ENCODE measurements around the gene RCAN1. TPM values are rescaled to one million over a fixed set of nuclear protein-coding genes. Genes with fewer than 3 reads are reported as not detected.

RCAN1 gene
- polyA plus RNA-seq (ENCODE audit: low read depth in 6 of 6) = 10 to 100 TPM in 5 of 6 donors, 1 to 10 TPM in 1; 8.4 to 16.8 (median 12.1) TPM

GRCh38 chr21:34614628-34615486 is at the start of gene RCAN1:
Gene RCAN1 (minus strand): TSS chr21:34615113. CDS start chr21:34615011, 102 bp downstream.
- Mint-ChIP-seq H3K4me1 (peaks cover 17 to 25% (median 21%) of the 10 kb centered on the region in 3 donors), H3K27me3 (peaks cover 0 to 8% (median 0%) of the 10 kb centered on the region in 3 donors), H3K27ac (peak within 1 kb of the TSS in 3 of 6 donors; percentile 87 to 90 (median 88)), H3K4me3 (peak within 1 kb of the TSS; percentile 77 to 94 (median 88)), H3K36me3 (no peaks in the 10 kb centered on the region), H3K9me3 (peaks cover 0 to 2% (median 0%) of the 10 kb centered on the region in 7 donors)
- ATAC-seq (ENCODE audit: low read depth in 2 of 2) (peak; percentile 95 to 97), DNase-seq (peak; percentile 89)

DNA sequence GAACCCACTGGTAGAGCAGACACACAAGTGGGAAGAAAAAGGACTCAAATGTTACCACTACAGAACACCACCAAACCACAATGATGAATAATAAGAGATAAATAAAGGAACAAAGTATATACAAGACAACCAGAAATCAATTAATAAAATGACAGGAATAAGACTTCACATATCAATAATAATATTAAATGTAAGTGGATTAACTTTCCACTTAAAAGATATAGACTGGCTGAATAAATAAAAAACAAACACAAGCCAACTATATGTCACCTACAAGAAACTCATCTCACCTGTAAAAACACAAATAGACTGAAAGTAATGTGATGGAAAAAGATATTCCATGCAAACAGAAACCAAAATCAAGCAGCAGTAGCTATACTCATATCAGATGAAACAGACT is 46.9 kb upstream of the RCAN1 start:
- Mint-ChIP-seq H3K27me3 (peaks cover 41 to 65% (median 56%) of the 10 kb centered on the region in 3 donors), H3K9me3 (peaks cover 19 to 35% (median 32%) of the 10 kb centered on the region in 7 donors), H3K27ac (no peak overlapping the region), H3K4me3 (no peak overlapping the region), H3K4me1 (no peaks in the 10 kb centered on the region), H3K36me3 (peaks cover 16 to 32% of the 10 kb centered on the region in 2 donors)
- ATAC-seq (ENCODE audit: low read depth in 2 of 2) (no peak), DNase-seq (no peak)

- Mint-ChIP-seq H3K36me3 (peaks cover 20 to 21% of the 10 kb centered on the region in 2 donors), H3K9me3 (peaks cover 3 to 39% (median 20%) of the 10 kb centered on the region in 7 donors), H3K27ac (no peak overlapping the region), H3K27me3 (peaks cover 39 to 52% (median 41%) of the 10 kb centered on the region in 3 donors), H3K4me3 (no peak overlapping the region), H3K4me1 (peaks cover 0 to 5% (median 0%) of the 10 kb centered on the region in 3 donors)
- no peak for DNase-seq
- ATAC-seq (ENCODE audit: low read depth in 2 of 2) = no peak
Measured at GRCh38 chr21:34653522-34653921, 38.6 kb upstream of the RCAN1 start.

DNA sequence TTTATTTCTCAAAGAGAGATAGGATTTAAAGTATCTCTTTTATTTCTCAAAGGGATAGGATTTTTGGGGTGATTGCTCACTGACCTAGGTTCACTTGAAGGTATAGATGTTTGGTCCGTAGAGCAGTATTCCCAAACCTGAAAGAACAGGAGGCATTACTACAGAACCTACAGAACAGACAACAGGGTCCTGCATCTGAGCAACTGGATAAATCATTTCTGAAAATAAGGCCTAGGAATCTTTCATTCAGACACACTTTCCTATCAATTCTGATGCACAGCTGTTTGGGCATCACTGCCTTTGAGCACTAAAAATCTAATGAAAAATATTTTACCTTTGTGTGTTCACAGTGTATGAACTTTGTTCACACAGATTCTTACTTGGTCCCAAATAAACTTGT is 36.7 kb upstream of the RCAN1 start:
- DNase-seq (no peak), ATAC-seq (ENCODE audit: low read depth in 2 of 2) (no peak)
- Mint-ChIP-seq H3K9me3 (peaks cover 3 to 39% (median 20%) of the 10 kb centered on the region in 7 donors), H3K36me3 (peaks cover 20 to 21% of the 10 kb centered on the region in 2 donors), H3K27me3 (peaks cover 30 to 52% (median 36%) of the 10 kb centered on the region in 3 donors), H3K4me3 (no peak overlapping the region), H3K27ac (no peak overlapping the region), H3K4me1 (peaks cover 0 to 5% (median 0%) of the 10 kb centered on the region in 3 donors)

- ATAC-seq (ENCODE audit: low read depth in 2 of 2) (no peak), DNase-seq (no peak)
- Mint-ChIP-seq H3K4me1 (peaks cover 0 to 5% (median 0%) of the 10 kb centered on the region in 3 donors), H3K36me3 (peaks cover 20 to 21% of the 10 kb centered on the region in 2 donors), H3K27me3 (peaks cover 25 to 45% (median 31%) of the 10 kb centered on the region in 3 donors), H3K9me3 (peaks cover 3 to 39% (median 20%) of the 10 kb centered on the region in 7 donors), H3K4me3 (no peak overlapping the region), H3K27ac (no peak overlapping the region)
Measured at GRCh38 chr21:34650861-34651431, 36.0 kb upstream of the RCAN1 start.

GRCh38 chr21:34649400-34649799 is 34.5 kb upstream of the RCAN1 start:
- H3K9me3 Mint-ChIP-seq = peaks cover 3 to 39% (median 20%) of the 10 kb centered on the region in 7 donors
- no peak overlapping the region for H3K27ac Mint-ChIP-seq
- DNase-seq (no peak), ATAC-seq (ENCODE audit: low read depth in 2 of 2) (no peak)
- H3K4me1 Mint-ChIP-seq = peaks cover 0 to 5% (median 0%) of the 10 kb centered on the region in 3 donors
- peaks cover 20 to 21% of the 10 kb centered on the region in 2 donors for H3K36me3 Mint-ChIP-seq
- H3K4me3 Mint-ChIP-seq = no peak overlapping the region
- H3K27me3 Mint-ChIP-seq = peaks cover 25 to 43% (median 31%) of the 10 kb centered on the region in 3 donors

DNA sequence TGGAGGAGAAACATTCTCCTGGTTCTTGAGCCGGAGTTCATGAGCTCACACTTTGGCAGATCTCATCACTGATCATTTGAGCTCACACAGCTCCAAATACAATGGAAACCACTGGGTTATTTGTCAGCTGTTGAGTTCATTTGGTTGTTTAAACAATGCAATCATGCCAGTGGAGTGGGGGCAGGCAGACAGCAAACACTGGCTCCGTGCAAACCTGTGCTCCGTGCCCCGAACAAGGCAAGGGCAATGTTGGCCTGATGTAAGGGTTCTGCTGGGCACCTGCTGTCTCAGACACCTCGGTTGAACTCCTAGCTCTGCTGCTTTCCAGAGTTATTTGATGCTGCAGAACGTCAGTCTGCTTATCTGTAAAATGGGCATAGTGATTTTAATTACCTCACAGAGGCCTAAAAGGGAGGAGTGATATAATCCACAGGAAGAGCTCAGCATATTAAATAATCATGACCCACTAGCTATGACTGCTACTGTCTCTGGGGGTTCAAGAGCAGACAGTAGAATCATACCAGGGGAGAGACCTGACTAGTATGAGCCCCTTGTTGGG is 33.9 kb upstream of the RCAN1 start:
- Mint-ChIP-seq H3K4me3 (no peak overlapping the region), H3K36me3 (peaks cover 17 to 20% of the 10 kb centered on the region in 2 donors), H3K4me1 (peaks cover 0 to 5% (median 0%) of the 10 kb centered on the region in 3 donors), H3K27me3 (peaks cover 25 to 39% (median 31%) of the 10 kb centered on the region in 3 donors), H3K9me3 (peaks cover 3 to 37% (median 20%) of the 10 kb centered on the region in 7 donors), H3K27ac (no peak overlapping the region)
- ATAC-seq (ENCODE audit: low read depth in 2 of 2) (no peak), DNase-seq (no peak)

DNA sequence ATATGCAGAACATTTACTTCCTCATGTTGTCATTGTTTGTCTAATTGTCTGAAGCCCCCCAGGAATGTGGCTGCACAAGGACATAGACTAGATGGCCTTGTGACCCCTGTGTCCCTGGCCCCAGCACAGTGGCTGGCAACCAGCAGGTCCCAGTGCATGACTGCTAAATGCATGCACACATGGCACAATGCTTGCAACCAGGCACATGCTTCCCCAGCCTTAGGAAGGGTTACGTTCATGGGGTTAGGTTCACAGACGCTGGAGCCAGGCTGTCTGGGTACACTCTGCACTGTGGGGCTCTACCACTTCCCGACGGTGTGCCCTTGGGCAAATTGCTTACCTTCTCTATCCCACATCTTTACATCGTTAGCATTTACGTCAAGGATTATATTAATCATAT is 32.6 kb upstream of the RCAN1 start:
- peaks cover 2 to 8% (median 8%) of the 10 kb centered on the region in 3 donors for H3K4me1 Mint-ChIP-seq
- DNase-seq (no peak), ATAC-seq (ENCODE audit: low read depth in 2 of 2) (no peak)
- peaks cover 19 to 26% (median 21%) of the 10 kb centered on the region in 3 donors for H3K27me3 Mint-ChIP-seq
- H3K9me3 Mint-ChIP-seq = peaks cover 0 to 25% (median 11%) of the 10 kb centered on the region in 7 donors
- peaks cover 8% of the 10 kb centered on the region in 2 donors for H3K36me3 Mint-ChIP-seq
- no peak overlapping the region for H3K4me3 Mint-ChIP-seq
- H3K27ac Mint-ChIP-seq = peak overlapping the region in 1 of 6 donors; percentile 4

GRCh38 chr21:34644825-34645224 is 29.9 kb upstream of the RCAN1 start:
- no peak for ATAC-seq (ENCODE audit: low read depth in 2 of 2)
- Mint-ChIP-seq H3K9me3 (peaks cover 0 to 4% (median 0%) of the 10 kb centered on the region in 7 donors), H3K4me1 (peaks cover 24 to 30% (median 26%) of the 10 kb centered on the region in 3 donors), H3K27ac (no peak overlapping the region), H3K36me3 (no peaks in the 10 kb centered on the region), H3K27me3 (peaks cover 16 to 26% (median 17%) of the 10 kb centered on the region in 3 donors), H3K4me3 (no peak overlapping the region)
- DNase-seq = no peak

DNA sequence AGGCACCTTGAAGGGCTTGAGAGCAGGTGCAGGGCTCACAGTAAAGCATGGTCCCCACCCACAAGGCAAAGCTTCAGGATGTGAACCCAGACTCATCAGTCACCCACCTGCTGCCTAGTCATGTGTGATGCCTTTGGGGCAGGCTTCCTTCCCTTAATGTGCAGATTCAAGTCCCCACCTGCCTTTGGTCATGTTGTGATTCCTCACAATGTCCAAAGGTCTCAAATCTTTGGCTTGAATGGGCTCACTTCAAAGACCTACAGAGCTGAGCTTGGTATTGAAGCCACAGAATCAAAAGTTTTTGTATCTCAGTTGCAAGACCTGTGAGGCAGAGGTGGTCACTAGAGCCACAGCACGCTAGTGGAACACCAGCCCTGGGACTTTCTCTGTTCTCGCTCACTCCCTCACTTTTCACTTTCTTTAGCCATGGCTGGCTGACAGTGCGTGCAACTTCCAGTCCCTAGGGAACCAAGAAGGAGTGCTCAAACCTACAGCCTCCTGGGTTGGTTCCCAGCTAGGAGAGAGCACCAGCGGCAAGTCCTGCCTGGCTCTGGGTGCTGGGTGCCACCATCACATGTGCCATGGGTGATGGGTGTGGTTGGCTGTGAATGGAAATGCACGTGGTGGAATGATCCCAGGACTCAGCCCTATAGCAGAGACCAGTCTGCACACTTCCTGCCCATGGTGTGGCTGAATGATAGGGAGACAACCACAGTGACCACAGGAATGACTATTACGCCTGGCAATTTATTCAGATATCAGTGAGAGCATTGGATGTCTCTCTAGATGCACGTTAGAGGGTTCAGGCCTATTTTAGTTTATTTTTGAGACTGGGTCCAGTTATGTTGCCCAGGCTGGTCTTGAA is 27.5 kb upstream of the RCAN1 start:
- ATAC-seq (ENCODE audit: low read depth in 2 of 2) = peak; percentile 60 to 63
- Mint-ChIP-seq H3K27ac (peak overlapping the region in 2 of 6 donors; percentile 56 to 85), H3K27me3 (peaks cover 0 to 5% (median 4%) of the 10 kb centered on the region in 3 donors), H3K4me3 (peak overlapping the region in 2 of 8 donors; percentile 12 to 54), H3K36me3 (no peaks in the 10 kb centered on the region), H3K4me1 (peaks cover 24 to 26% (median 25%) of the 10 kb centered on the region in 3 donors), H3K9me3 (no peaks in the 10 kb centered on the region)
- no peak for DNase-seq

GRCh38 chr21:34640858-34641257 is 25.9 kb upstream of the RCAN1 start:
- ATAC-seq (ENCODE audit: low read depth in 2 of 2) = no peak
- H3K4me3 Mint-ChIP-seq = no peak overlapping the region
- H3K27me3 Mint-ChIP-seq = no peaks in the 10 kb centered on the region
- no peaks in the 10 kb centered on the region for H3K36me3 Mint-ChIP-seq
- peaks cover 24 to 26% (median 25%) of the 10 kb centered on the region in 3 donors for H3K4me1 Mint-ChIP-seq
- no peak overlapping the region for H3K27ac Mint-ChIP-seq
- H3K9me3 Mint-ChIP-seq = peaks cover 0 to 1% (median 0%) of the 10 kb centered on the region in 7 donors
- DNase-seq = no peak

Data from naive B cell (primary cell).